Measurements from ENCODE around the gene ANGPTL8. TPM values are rescaled to one million over a fixed set of nuclear protein-coding genes. Genes with fewer than 3 reads are reported as not detected.

ANGPTL8 gene
- total RNA-seq, 2 experiments from 2014 or later, result not detected

DNA sequence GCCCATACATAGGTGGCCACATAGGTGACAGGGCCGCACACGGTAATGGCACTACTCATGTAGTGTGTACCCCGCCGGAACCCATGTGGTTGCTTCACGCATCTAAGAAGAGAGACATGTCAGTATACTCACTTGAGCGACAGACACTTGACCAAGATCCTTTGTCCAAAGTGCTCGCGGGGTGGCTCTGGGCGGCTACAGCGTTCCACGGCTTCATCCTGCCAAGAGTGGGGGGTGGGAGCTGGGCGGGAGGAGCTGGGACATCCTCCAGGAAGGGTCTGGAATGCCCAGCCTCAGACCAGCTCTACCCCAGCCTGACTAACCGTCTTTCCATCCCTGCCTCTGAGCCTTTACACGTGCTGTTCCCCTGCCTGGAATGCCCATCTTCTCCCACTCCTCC is 8.5 kb downstream of the ANGPTL8 start:
- no peak overlapping the region for H3K27ac Mint-ChIP-seq
- no peaks in the 10 kb centered on the region for H3K36me3 Mint-ChIP-seq
- ATAC-seq, result no peak
- H3K9me3 Mint-ChIP-seq (ENCODE audit: low read depth), result no peaks in the 10 kb centered on the region
- CTCF ChIA-PET, result no interaction called here
- no peak for DNase-seq
- H3K27me3 Mint-ChIP-seq, result peaks cover 7% of the 10 kb centered on the region
- no peak overlapping the region for H3K4me3 Mint-ChIP-seq
- peaks cover 2% of the 10 kb centered on the region for H3K4me1 Mint-ChIP-seq

DNA sequence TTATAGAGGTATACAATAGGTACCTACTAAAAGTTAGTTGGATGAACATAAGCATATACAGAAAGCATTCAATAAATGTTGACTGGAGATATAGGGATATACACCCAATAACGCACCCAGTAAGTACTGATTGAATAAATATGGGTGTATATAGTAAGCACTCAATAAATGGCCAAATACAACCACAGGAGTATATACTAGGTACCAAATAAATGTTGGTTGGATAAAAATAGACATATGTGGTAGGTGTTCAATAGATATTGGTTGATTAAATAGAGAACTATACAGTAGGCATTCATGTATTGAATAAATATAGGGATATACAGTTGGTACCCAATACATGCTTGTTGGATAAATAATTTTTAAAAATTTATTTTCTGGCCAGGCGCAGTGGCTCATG is 9.4 kb downstream of the ANGPTL8 start:
- H3K27me3 Mint-ChIP-seq, result peaks cover 6% of the 10 kb centered on the region
- ATAC-seq, result no peak

DNA sequence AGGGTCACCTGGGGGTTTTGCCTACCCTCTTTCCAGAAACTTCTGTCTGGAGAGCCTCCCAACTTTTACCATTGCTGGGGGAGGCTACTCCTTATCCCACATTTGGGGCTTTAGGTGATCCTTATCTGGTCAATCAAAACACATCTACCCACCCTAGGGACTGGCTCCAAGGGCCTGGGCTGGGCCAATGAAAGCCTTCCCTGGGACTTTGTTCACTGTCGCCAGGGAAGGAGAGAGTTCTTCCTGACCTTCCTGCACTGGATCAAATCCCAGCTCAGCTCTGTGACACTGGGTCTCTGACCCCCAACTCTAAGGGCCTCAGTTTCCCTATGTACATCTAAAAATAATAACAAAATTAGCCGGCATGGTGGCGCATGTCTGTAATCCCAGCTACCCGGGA is 11.8 kb downstream of the ANGPTL8 start:
- CTCF ChIA-PET, result no interaction called here
- H3K27ac Mint-ChIP-seq, result no peak overlapping the region
- ATAC-seq (no peak), DNase-seq (no peak)
- H3K27me3 Mint-ChIP-seq, result peaks cover 11% of the 10 kb centered on the region
- no peak overlapping the region for H3K4me3 Mint-ChIP-seq
- no peaks in the 10 kb centered on the region for H3K9me3 Mint-ChIP-seq (ENCODE audit: low read depth)
- no peaks in the 10 kb centered on the region for H3K4me1 Mint-ChIP-seq
- no peaks in the 10 kb centered on the region for H3K36me3 Mint-ChIP-seq

More for the DNA sequence above, 9.4 kb downstream of the ANGPTL8 start:
- no peak overlapping the region for H3K27ac Mint-ChIP-seq
- H3K36me3 Mint-ChIP-seq, result no peaks in the 10 kb centered on the region
- no peak for DNase-seq
- H3K4me1 Mint-ChIP-seq, result no peaks in the 10 kb centered on the region
- H3K9me3 Mint-ChIP-seq (ENCODE audit: low read depth), result no peaks in the 10 kb centered on the region
- H3K4me3 Mint-ChIP-seq, result no peak overlapping the region
- CTCF ChIA-PET, result no interaction called here

DNA sequence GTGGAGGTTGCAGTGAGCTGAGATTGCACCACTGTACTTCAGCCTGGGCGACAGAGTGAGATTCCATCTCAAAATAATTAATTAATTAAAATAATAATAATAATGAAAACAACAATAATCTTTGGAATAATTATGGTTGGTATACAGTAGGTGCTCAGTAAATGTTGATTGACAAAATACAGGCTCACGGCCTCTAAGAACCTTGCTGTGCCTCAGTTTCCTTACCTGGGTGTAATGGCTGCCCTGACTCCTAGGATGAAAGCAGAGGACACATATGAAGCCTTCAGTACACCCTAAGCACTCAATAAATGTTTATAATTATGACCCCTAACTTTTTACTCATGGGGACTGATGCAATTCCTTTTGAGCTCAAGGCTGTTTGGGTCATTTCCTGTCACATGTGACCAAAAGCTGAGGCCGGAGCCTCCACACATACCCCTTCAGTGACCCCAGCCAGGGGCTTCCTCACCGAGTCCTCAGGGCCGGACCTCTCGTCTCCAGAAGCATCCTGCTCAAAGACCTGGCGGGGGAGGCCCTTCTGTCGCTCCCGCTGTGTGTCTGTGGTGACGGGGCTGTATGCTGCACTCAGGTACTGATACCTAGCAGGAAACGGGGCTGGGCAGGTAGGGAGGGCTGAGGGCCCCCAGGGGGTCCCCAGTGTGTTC is 12.4 kb downstream of the ANGPTL8 start:
- no peak for DNase-seq
- Mint-ChIP-seq H3K27ac (no peak overlapping the region), H3K9me3 (ENCODE audit: low read depth) (no peaks in the 10 kb centered on the region), H3K4me3 (no peak overlapping the region), H3K4me1 (no peaks in the 10 kb centered on the region), H3K36me3 (no peaks in the 10 kb centered on the region), H3K27me3 (peaks cover 8% of the 10 kb centered on the region)
- CTCF ChIA-PET, result no interaction called here
- no peak for ATAC-seq

DNA sequence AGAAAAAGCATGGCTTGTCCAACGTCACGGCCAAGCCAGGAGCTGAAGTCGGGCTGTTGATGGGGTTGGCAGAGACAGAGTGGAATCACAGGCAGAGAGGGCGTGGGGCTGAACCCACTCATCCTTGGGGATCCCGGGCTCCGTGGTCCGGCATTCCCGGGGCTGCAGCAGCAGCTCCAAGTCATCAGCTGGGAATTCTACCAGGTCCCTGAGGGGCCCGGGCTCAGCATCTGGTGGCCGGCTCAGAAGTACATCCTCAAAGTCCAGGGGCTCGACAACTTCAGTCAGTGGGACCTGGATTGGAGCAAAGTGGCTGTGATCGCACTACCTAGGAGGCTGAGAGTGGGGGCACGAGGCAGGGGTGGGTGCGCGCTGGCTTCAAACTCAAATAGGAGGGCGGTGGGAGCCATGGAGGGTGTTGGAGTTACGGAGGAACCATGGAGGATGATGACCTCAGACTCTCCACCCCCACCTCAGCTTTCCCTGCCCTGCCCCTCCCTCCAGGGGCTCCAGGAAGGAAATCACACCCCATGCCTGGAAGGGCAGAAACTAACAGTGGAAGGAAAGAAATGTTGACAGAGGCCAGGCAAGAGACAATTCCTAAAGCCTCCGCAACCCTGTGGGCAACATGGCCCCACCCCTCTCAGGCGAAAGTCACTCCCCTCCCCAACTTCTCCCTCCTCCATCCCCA is 13.4 kb downstream of the ANGPTL8 start:
- ATAC-seq, result no peak
- no peak for DNase-seq
- CTCF ChIA-PET, result no interaction called here
- Mint-ChIP-seq H3K27me3 (peaks cover 8% of the 10 kb centered on the region), H3K4me3 (no peak overlapping the region), H3K4me1 (no peaks in the 10 kb centered on the region), H3K27ac (no peak overlapping the region), H3K36me3 (no peaks in the 10 kb centered on the region), H3K9me3 (ENCODE audit: low read depth) (no peaks in the 10 kb centered on the region)

DNA sequence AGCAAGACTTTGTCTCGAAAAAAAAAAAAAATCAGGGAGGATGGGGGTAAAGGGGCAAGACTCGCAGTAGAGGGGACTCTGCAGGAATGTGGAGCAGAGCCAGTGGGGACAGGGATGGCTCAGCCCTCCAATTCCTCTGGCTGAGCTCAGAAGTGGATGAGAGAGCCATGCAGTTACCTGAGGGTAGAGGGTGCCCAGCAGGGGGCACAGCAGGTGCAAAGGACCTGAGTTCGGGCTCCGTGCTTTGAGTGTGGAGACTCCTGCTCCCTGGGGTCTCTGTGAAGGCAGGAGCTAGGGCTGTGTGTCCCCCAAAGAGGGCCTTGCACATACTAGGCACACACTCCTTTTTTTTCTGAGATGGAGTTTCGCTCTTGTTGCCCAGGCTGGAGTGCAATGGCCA is 15.2 kb downstream of the ANGPTL8 start:
- CTCF ChIA-PET, result interaction anchor here (0.6 to 1.5 kb wide), 3 partner anchors 11 to 228 kb away, joined by 3 to 4 read pairs (median 3); no protein-coding TSS in a partner anchor
- no peak for ATAC-seq
- no peaks in the 10 kb centered on the region for H3K9me3 Mint-ChIP-seq (ENCODE audit: low read depth)

DNA sequence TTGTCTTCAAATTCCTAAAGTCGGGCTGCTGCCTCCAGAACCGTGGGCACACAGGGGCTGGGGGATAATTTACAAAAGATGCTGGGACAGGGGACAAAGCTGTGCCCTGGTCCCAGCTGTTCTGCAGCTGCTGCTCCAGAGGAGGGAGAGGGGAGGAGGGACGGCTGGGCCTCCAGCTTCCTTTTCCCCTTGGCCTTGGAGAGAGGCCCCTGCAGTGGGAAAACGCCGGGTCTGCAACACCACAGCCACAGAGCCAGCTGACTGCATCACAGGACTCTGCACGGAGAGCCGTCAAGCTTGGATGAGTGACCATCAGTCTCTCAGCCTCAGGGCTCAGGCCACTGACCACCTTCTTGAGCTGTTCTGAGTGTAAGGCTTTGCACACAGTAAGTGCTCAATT is 16.8 kb downstream of the ANGPTL8 start:
- H3K9me3 Mint-ChIP-seq (ENCODE audit: low read depth), result no peaks in the 10 kb centered on the region
- ATAC-seq, result no peak
- DNase-seq, result no peak
- peaks cover 19% of the 10 kb centered on the region for H3K27me3 Mint-ChIP-seq
- H3K4me3 Mint-ChIP-seq, result no peak overlapping the region
- CTCF ChIA-PET, result interaction anchor here (0.7 to 0.9 kb wide), 2 partner anchors 10 to 12 kb away, joined by 3 read pairs; no protein-coding TSS in a partner anchor
- H3K4me1 Mint-ChIP-seq, result no peaks in the 10 kb centered on the region
- H3K36me3 Mint-ChIP-seq, result no peaks in the 10 kb centered on the region
- H3K27ac Mint-ChIP-seq, result no peak overlapping the region

More for the DNA sequence above, 15.2 kb downstream of the ANGPTL8 start:
- no peak overlapping the region for H3K27ac Mint-ChIP-seq
- H3K4me1 Mint-ChIP-seq, result no peaks in the 10 kb centered on the region
- DNase-seq, result no peak
- H3K4me3 Mint-ChIP-seq, result no peak overlapping the region
- peaks cover 8% of the 10 kb centered on the region for H3K27me3 Mint-ChIP-seq
- H3K36me3 Mint-ChIP-seq, result no peaks in the 10 kb centered on the region

DNA sequence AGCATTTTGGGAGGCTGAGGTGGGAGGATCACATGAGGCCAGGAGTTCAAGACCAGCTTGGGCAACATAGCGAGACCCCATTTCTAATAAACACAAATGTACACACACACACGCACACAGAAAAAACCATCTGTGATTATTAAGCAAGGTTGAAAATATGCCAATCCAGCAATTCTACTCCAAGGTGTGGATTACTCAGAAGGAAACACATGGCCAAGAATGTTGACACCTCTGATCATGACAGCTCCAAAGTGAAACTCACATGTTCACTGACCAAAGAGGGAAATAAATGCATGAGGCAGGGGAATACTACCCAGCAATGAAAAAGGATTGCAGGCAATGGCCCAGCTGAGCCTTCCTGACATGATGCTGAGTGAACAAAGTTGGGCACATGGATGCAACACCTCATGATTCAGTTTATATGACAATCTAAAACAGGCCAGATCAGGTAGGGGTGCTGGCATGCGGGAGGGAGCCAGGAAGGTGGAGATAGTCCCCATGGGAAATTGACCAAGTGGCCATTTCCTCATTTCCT is 18.5 kb downstream of the ANGPTL8 start:
- H3K27ac Mint-ChIP-seq, result no peak overlapping the region
- no peak for DNase-seq
- H3K4me1 Mint-ChIP-seq, result peaks cover under 1% of the 10 kb centered on the region
- no peak overlapping the region for H3K4me3 Mint-ChIP-seq
- H3K27me3 Mint-ChIP-seq, result peaks cover 28% of the 10 kb centered on the region
- H3K9me3 Mint-ChIP-seq (ENCODE audit: low read depth), result no peaks in the 10 kb centered on the region
- CTCF ChIA-PET, result no interaction called here
- no peaks in the 10 kb centered on the region for H3K36me3 Mint-ChIP-seq
- no peak for ATAC-seq

DNA sequence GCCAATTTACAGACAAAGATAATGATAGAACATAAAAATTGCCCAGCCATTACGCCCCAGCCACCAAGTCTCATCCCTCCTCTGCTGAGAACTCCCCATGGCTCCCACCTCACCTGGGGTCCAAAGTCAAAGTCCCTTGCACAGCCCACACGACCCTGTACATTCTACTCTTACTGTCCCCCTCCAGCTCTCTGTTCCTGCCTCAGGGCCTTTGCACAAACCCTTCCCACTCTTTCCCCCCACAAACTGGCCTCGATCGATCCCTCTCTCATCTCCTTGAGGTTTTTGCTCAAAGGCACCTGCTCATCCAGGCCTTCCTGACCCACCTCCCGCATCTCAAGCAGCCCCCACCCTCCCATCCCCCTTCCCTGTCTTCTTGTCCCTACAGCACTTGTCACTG is 21.6 kb downstream of the ANGPTL8 start:
- DNase-seq, result no peak

DNA sequence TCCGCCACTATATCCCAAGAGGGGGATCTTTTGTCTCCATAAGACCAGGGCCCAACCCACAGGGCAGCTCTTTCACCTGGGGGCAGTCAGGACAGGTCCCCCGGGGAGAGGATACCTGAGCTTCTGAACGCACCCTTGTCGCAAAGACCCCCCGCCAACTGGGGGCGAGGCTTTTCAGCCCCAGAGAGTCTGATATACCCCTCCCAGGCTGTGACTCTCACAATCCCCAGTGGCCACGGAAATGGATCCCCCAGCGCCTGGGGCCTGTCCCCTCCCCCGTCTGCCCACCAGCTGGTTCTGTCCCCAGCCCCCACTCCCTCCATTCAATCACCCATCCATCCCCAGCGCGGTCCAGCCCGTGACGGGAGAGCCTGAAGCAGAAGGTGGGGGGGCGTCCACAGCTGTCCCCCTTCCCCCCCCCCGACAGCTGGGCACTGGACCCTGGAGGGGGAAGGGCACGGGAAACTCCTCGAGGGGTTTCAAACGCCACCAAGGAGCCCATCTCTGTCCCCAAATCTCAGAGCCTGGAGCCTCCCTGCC is 22.1 kb downstream of the ANGPTL8 start:
- Mint-ChIP-seq H3K9me3 (ENCODE audit: low read depth) (no peaks in the 10 kb centered on the region), H3K4me1 (peaks cover 3% of the 10 kb centered on the region), H3K36me3 (no peaks in the 10 kb centered on the region), H3K27me3 (peaks cover 49% of the 10 kb centered on the region), H3K27ac (no peak overlapping the region), H3K4me3 (no peak overlapping the region)
- CTCF ChIA-PET, result interaction anchor here (0.6 kb wide), 1 partner anchor 76 kb away, joined by 3 read pairs; no protein-coding TSS in a partner anchor
- ATAC-seq (no peak), DNase-seq (no peak)

More for the DNA sequence above, 21.6 kb downstream of the ANGPTL8 start:
- H3K36me3 Mint-ChIP-seq, result no peaks in the 10 kb centered on the region
- no peaks in the 10 kb centered on the region for H3K9me3 Mint-ChIP-seq (ENCODE audit: low read depth)
- no peak for ATAC-seq
- H3K27me3 Mint-ChIP-seq, result peaks cover 47% of the 10 kb centered on the region
- H3K4me1 Mint-ChIP-seq, result peaks cover 3% of the 10 kb centered on the region
- CTCF ChIA-PET, result interaction anchor here (0.6 kb wide), 1 partner anchor 76 kb away, joined by 3 read pairs; no protein-coding TSS in a partner anchor
- H3K4me3 Mint-ChIP-seq, result no peak overlapping the region
- H3K27ac Mint-ChIP-seq, result no peak overlapping the region

DNA sequence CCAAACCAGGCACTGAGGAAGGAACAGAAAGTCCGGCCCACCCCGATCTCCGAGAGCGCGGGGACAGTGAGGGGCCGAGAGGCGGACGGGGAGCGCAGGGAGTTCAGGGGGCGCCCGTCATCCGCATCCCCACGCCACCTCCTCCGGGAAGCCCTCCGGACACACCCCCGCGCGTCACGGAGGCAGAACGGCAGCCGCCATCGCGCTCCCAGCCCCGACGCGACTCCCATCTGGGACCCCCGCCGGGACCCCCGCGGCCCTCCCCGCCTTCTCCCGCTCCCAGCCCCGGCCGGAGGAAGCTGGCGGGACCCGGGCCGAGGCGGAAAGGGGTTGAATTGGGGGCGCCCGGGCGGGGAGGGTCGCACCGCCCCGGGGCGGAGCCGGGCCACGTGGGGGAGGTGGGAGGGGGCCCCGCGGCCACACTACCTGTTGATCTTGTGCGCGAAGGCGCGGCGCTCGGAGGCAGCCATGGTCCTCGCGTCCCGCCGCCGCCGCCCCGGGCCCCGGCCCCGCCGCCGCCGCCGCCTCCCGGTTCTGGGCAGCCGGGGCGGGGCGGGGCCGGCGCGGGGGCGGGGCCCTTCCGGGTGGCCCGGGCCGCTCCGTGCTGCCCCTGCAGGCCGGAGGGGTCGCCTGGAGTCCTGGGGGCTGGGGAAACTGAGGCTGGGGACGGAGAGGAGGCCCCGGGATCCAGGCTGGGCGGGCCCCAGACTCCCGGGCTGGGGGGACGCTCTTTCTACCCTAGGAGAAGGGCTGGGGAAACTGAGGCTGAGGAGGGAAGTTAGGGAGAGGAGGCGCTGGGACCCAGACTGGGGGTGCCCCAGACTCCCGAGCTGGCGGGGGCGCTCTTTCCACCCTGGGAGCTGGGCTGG is 22.8 kb downstream of the ANGPTL8 start, which contains the start of gene DOCK6:
DOCK6 (minus strand) TSS at position 554 of the 869 bp plus-strand sequence; CDS start at position 470, 84 bp downstream.
- H3K27me3 Mint-ChIP-seq, result peaks cover 56% of the 10 kb centered on the region
- ATAC-seq (peak; percentile 70), DNase-seq (no peak)
- no peaks in the 10 kb centered on the region for H3K36me3 Mint-ChIP-seq
- no peaks in the 10 kb centered on the region for H3K9me3 Mint-ChIP-seq (ENCODE audit: low read depth)
- CTCF ChIA-PET, result no interaction called here
- no peak within 1 kb of the TSS for H3K27ac Mint-ChIP-seq
- H3K4me1 Mint-ChIP-seq, result peaks cover 3% of the 10 kb centered on the region
- peak within 1 kb of the TSS; percentile 42 for H3K4me3 Mint-ChIP-seq

DNA sequence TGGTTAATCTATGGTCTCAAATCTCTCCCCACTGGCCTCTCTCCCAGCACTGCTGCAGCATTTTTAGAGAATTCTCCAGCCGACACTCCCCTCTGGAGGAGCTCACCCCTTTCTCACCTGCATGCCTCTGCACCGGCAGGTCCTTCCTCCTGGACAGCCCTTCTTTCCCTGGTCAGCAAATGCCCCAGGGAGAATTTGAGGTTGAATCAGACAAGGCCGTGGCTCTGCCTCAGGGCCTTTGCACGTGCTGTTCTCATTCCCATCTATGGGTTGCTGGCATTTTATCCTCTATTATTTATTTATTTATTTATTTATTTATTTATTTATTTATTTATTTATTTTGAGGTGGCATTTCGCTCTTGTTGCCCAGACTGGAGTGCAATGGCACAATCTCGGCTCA is 24.3 kb downstream of the ANGPTL8 start:
- H3K9me3 Mint-ChIP-seq (ENCODE audit: low read depth), result no peaks in the 10 kb centered on the region
- H3K4me1 Mint-ChIP-seq, result peaks cover 3% of the 10 kb centered on the region
- peaks cover 71% of the 10 kb centered on the region for H3K27me3 Mint-ChIP-seq
- H3K4me3 Mint-ChIP-seq, result no peak overlapping the region
- H3K27ac Mint-ChIP-seq, result no peak overlapping the region
- no peak for DNase-seq
- no peak for ATAC-seq
- H3K36me3 Mint-ChIP-seq, result no peaks in the 10 kb centered on the region
- CTCF ChIA-PET, result interaction anchor here (2.1 kb wide), 1 partner anchor 11 kb away, joined by 6 read pairs; no protein-coding TSS in a partner anchor
